GM18951 (cell line): ENCODE measurements around the gene CPE.

ENCODE experiments used
- POLR2A ChIP-seq: IDR thresholded peaks from 4 replicates; pipeline ENCODE4 v1.6.1; 2011; ENCODE audit warnings: mild to moderate bottlenecking; ENCODE audit not compliant: insufficient read length, insufficient read depth; ENCODE audit errors: extremely low read depth
- in situ Hi-C: fragments of 300-500 bp; cut with MboI; formaldehyde crosslinking; loops from one replicate; pipeline ENCODE4 v1.12.0; 2022; ENCODE audit warnings: low sequenced_read_pairs, mixed read lengths, inconsistent platforms; ENCODE audit not compliant: unreplicated experiment

Gene CPE

DNA sequence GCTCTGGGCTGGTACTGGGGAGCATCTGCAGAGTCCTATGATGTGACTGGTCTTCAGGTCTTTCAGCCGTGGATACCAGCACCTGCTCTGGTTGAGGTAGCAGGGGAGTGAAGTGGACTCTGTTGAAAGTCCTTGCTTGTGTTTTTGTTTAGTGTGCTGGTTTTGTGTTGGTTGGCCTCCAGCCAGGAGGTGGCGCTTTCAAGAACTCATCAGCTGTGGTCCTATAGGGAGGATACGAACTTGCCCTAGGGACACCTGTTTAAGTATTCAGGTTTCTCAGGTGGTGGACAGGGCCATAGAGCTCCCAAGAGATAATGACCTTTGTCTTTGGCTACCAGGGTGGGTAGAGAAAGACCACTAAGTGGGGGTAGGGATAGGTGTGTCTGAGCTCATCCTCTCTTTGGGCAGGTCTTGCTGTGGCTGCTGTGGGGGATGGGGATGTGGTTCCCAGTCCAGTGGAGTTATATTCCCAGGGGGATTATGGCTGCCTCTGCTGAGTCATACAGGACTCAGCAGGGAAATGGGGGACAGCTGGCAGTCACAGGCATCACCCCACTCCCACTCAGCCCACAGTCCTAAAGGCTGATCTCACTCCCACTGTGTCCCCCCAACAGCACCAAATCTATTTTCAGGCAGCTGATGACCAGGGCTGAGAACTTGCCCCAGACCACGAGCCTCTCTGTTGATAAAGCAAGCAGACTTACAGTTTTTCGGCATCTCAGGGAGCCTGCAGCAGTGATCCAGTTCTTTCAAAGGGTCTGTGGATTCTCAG is 27.3 kb upstream of the CPE start:
- in situ Hi-C loops, result no loop called here

GRCh38 chr4:165355900-165356300 is 22.9 kb upstream of the CPE start:
- no peak for TF ChIP-seq POLR2A
- in situ Hi-C loops, result no loop called here

More for the DNA sequence above, 27.3 kb upstream of the CPE start:
- TF ChIP-seq POLR2A, result no peak

GRCh38 chr4:165359506-165359905 is 19.3 kb upstream of the CPE start:
- in situ Hi-C loops, result no loop called here

GRCh38 chr4:165360041-165360695 is 18.6 kb upstream of the CPE start:
- in situ Hi-C loops, result no loop called here
- no peak for TF ChIP-seq POLR2A

More at GRCh38 chr4:165359506-165359905, 19.3 kb upstream of the CPE start:
- TF ChIP-seq POLR2A, result no peak

DNA sequence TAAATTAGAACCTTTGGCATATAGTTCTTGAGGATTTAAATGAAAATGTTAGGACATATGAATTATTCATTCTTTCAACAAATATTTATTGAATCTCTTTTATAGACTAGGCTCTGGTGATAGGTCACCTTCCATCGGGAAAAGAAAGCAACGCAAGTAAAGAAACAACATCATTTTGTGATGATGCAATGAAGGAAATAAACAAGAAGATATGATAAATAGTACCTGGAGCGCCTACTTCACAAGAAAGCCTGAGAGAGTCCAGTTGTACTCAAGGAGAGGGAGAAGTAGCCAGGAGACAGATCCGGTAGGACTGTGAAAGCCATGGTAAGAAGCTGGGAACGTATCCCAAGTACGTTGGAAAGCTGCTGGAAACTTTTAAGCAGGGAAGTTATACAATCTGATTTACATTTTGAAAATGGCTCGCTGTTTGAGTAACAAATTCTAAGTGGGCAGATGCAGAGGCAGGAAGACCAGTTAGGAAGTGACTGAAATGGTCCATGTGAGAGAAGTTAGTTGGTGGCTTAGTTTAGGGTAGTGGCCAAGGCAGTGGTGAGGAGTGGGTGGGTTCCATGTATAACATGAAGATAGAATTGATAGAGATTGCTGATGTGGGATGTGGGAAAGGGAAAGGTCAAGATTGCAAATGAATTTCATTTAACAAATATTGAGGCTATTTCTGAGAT is 17.7 kb upstream of the CPE start:
- in situ Hi-C loops, result no loop called here

GRCh38 chr4:165361810-165362209 is 17.0 kb upstream of the CPE start:
- no peak for TF ChIP-seq POLR2A
- in situ Hi-C loops, result no loop called here

More for the DNA sequence above, 17.7 kb upstream of the CPE start:
- TF ChIP-seq POLR2A, result no peak

DNA sequence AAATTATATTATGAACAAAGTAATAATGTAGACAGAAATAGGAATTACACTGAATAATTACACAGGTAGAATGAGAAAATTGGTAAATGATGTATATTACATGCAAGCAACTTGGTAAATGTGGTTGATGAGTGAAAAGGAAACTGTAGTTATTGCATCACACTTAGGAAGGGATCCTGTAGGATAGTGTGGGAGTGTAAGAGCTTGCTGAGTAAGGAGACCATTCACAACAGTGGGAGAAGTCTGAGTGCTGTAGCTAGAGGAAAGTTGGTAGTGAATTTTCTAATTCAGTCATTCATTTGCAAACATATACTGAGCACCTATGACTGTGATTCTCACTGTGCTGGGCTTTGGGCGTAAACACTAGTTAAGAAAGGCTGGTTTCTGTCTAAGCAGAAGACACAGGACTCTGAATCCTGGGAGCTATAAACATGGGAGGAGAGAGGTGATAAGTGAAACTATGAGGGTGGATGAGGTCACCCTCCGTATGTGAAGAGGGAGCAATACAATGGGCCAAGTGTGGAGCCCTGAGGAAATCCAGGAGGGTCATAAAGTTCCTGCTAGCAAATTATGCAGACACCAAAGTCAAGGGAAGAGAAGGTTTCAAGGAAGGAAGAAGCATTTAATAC is 14.2 kb upstream of the CPE start:
- in situ Hi-C loops, result loop anchor here (5.0 kb wide), 1 partner anchor 98 kb away; no protein-coding TSS in a partner anchor
- no peak for TF ChIP-seq POLR2A

DNA sequence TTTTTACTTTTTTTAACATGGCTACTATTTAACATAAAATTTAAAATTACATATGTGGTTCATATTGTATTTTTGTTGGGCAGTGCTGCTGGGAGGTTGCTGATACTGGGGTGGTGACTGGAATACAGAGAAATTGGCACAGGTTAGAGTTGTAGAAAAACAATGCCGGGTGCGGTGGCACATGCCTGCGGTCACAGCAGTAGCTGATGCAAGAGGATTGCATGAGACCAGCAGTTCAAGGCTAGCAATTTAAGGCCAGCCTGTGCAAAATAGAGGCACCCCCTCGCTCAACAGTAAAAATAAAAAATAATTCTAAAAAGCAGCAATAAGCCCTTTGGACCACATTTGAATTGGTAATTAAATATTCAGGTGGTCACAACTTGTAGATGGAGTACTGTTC is 11.8 kb upstream of the CPE start:
- in situ Hi-C loops, result loop anchor here (5.0 kb wide), 1 partner anchor 95 kb away; no protein-coding TSS in a partner anchor
- TF ChIP-seq POLR2A, result no peak

- in situ Hi-C loops, result loop anchor here (5.0 kb wide), 1 partner anchor 94 kb away; no protein-coding TSS in a partner anchor
Measured at GRCh38 chr4:165368114-165368513, 10.7 kb upstream of the CPE start.

DNA sequence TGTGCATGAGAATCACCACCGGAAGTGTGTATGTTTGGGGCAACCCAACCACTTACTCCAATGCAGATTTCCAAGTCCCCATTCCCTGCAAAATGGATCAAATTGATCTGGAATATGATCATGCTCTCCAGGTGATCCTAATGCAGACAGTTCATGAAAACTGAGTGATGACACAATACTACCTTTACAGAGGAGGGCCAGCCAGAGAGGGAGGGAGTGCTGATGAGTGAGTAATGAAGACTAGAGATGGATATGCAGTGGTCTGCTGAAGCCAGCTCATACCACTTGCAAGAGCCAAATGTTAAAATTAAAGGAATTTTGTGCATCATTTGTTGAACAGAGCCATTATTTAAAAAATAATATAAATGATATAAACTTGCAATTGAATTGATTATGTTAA is 10.2 kb upstream of the CPE start:
- TF ChIP-seq POLR2A, result no peak
- in situ Hi-C loops, result loop anchor here (5.0 kb wide), 1 partner anchor 94 kb away; no protein-coding TSS in a partner anchor

More at GRCh38 chr4:165368114-165368513, 10.7 kb upstream of the CPE start:
- no peak for TF ChIP-seq POLR2A

DNA sequence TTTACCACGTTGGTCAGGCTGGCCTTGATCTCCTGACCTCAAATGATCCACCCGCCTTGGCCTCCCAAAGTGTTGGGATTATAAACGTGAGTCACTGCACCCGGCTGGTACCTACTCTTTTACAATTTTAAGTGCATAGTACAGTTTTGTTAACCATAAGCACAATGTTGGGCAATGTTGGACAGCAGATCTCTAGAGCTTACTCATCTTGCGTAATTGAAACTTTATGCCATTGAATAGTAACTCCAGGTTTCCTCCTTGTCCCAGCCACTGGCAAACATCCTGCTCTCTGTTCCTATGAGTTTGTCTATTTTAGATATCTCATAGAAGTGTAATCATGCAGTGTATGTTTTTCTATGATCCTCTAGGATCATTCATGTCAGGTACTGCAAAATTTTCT is 9.3 kb upstream of the CPE start:
- in situ Hi-C loops, result loop anchor here (5.0 kb wide), 1 partner anchor 93 kb away; no protein-coding TSS in a partner anchor

GRCh38 chr4:165370530-165370929 is 8.3 kb upstream of the CPE start:
- TF ChIP-seq POLR2A, result no peak
- in situ Hi-C loops, result no loop called here

More for the DNA sequence above, 9.3 kb upstream of the CPE start:
- TF ChIP-seq POLR2A, result no peak

DNA sequence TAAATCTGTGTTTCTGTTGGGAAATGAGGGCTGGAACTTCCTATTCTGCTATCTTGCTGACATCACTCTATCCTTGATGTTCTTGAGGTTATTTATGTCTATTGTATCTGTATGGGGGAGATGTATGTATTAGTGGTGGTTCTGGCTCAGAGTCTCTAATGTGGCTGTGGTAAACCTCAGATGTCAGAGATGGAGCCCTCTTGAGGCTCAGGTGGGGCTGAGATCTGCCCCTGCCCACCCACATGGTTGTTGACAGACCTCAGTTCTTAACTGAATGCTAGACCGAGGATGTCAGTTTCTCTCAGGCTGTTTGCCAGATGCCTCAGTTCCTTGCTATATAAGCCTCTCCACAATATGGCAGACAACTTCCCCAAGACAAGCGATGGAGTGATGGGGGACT is 3.3 kb upstream of the CPE start:
- in situ Hi-C loops, result no loop called here
- TF ChIP-seq POLR2A, result no peak
